LoVo (cell line): ENCODE results near the gene CCDC83.
"Not testable (repeated sequence)": the region's sequence is repeated elsewhere in the genome, so short reads cannot be mapped to it uniquely, and the experiment has no call there.

Experiments
- DNase-seq: peaks from one replicate; pipeline ENCODE4 v3.0.0-alpha.2; 2016; ENCODE audit warnings: low spot score

The CCDC83 gene

GRCh38 chr11:85835729-85836128 is 19.5 kb upstream of the CCDC83 start:
- DNase-seq = no peak

GRCh38 chr11:85840932-85841331 is 14.3 kb upstream of the CCDC83 start:
- DNase-seq = not testable (repeated sequence)

GRCh38 chr11:85843929-85844328 is 11.3 kb upstream of the CCDC83 start:
- DNase-seq = no peak

GRCh38 chr11:85844439-85845123 is 10.6 kb upstream of the CCDC83 start:
- peak; percentile 76 for DNase-seq

GRCh38 chr11:85845124-85845631 is 10.0 kb upstream of the CCDC83 start:
- no peak for DNase-seq

- DNase-seq = no peak
These were observed 7.7 kb upstream of the CCDC83 start for GRCh38 chr11:85847436-85847835.

- no peak for DNase-seq
These were observed 7.2 kb upstream of the CCDC83 start for GRCh38 chr11:85848006-85848405.

GRCh38 chr11:85848556-85848955 is 6.6 kb upstream of the CCDC83 start:
- DNase-seq = no peak

GRCh38 chr11:85852754-85853153 is 2.4 kb upstream of the CCDC83 start:
- DNase-seq = not testable (repeated sequence)

- DNase-seq = not testable (repeated sequence)
These were observed 1.6 kb upstream of the CCDC83 start for GRCh38 chr11:85853541-85853940.

- no peak for DNase-seq
These were observed 999 bp upstream of the CCDC83 start for GRCh38 chr11:85854212-85854556.

GRCh38 chr11:85854557-85855340 is 434 bp upstream of the CCDC83 start:
- peak; percentile 86 for DNase-seq

- DNase-seq = no peak
These were observed 1.9 kb downstream of the CCDC83 start for GRCh38 chr11:85857098-85857497.

- DNase-seq = not testable (repeated sequence)
These were observed 4.4 kb downstream of the CCDC83 start for GRCh38 chr11:85859541-85859940.

GRCh38 chr11:85863855-85864254 is 8.7 kb downstream of the CCDC83 start:
- no peak for DNase-seq

GRCh38 chr11:85866137-85866827 is 11.1 kb downstream of the CCDC83 start:
- no peak for DNase-seq

- no peak for DNase-seq
These were observed 12.6 kb downstream of the CCDC83 start for GRCh38 chr11:85867751-85868150.

GRCh38 chr11:85869781-85870180 is 14.6 kb downstream of the CCDC83 start:
- no peak for DNase-seq

- DNase-seq = no peak
These were observed 19.1 kb downstream of the CCDC83 start for GRCh38 chr11:85874265-85874664.

GRCh38 chr11:85875505-85875904 is 20.3 kb downstream of the CCDC83 start:
- no peak for DNase-seq

- no peak for DNase-seq
These were observed 29.4 kb downstream of the CCDC83 start for GRCh38 chr11:85884581-85885021.
